H9 (cell line): ENCODE results near the gene PTPN21. TPM values are rescaled to one million over a fixed set of nuclear protein-coding genes. Genes with fewer than 3 reads are reported as not detected.

Experiments used
- DNase-seq: peaks from one replicate; pipeline ENCODE4 v3.0.0-alpha.2; 2017
- H2AFZ ChIP-seq: one replicate; pipeline ENCODE4 v1.6.1; 2013; ENCODE audit warnings: mild to moderate bottlenecking, low read length, control low read depth, moderate library complexity
- H2AK5ac ChIP-seq: 2 replicates; pipeline ENCODE4 v1.6.1; 2013; ENCODE audit warnings: low read length, control low read depth, mixed read lengths; ENCODE audit not compliant: insufficient read length
- H2BK120ac ChIP-seq: one replicate; pipeline ENCODE4 v1.6.1; 2013; ENCODE audit warnings: low read depth, mild to moderate bottlenecking, low read length, control low read depth, inconsistent platforms; ENCODE audit not compliant: poor library complexity, severe bottlenecking
- H2BK12ac ChIP-seq: 2 replicates; pipeline ENCODE4 v1.6.1; 2013; ENCODE audit warnings: low read length, control low read depth, mixed read lengths, low read depth; ENCODE audit not compliant: insufficient read length
- H2BK15ac ChIP-seq: 2 replicates; pipeline ENCODE4 v1.6.1; 2013; ENCODE audit warnings: low read depth, low read length, control low read depth
- H2BK20ac ChIP-seq: one replicate; pipeline ENCODE4 v1.6.1; 2013; ENCODE audit warnings: low read depth, mild to moderate bottlenecking, low read length, control low read depth, inconsistent platforms; ENCODE audit not compliant: poor library complexity, severe bottlenecking
- H2BK5ac ChIP-seq: 2 replicates; pipeline ENCODE4 v1.6.1; 2013; ENCODE audit warnings: low read length, control low read depth, mixed read lengths; ENCODE audit not compliant: insufficient read length
- H3K14ac ChIP-seq: 2 replicates; pipeline ENCODE4 v1.6.1; 2013; ENCODE audit warnings: low read length, control low read depth; ENCODE audit not compliant: insufficient read depth
- H3K18ac ChIP-seq: 2 replicates; pipeline ENCODE4 v1.6.1; 2013; ENCODE audit warnings: low read depth, mild to moderate bottlenecking, mixed read lengths, low read length, control low read depth; ENCODE audit not compliant: insufficient read length
- H3K23ac ChIP-seq: 2 replicates; pipeline ENCODE4 v1.6.1; 2013; ENCODE audit warnings: low read length, control low read depth, mixed read lengths, low read depth; ENCODE audit not compliant: insufficient read length
- H3K23me2 ChIP-seq: 2 replicates; pipeline ENCODE4 v1.6.1; 2013; ENCODE audit warnings: low read depth, mild to moderate bottlenecking, mixed read lengths, low read length, control low read depth; ENCODE audit not compliant: insufficient read length, poor library complexity, severe bottlenecking
- H3K27ac ChIP-seq: 2 replicates; pipeline ENCODE4 v1.5.1; 2013; ENCODE audit warnings: low read length, control low read depth, mixed read lengths, low read depth; ENCODE audit not compliant: insufficient read length
- H3K27me3 ChIP-seq: 2 replicates; pipeline ENCODE4 v1.6.1; 2013; ENCODE audit warnings: low read length, control low read depth, inconsistent platforms; ENCODE audit not compliant: insufficient read depth
- H3K4ac ChIP-seq: 2 replicates; pipeline ENCODE4 v1.6.1; 2013; ENCODE audit warnings: low read depth, mild to moderate bottlenecking, control low read depth, inconsistent platforms, low read length, moderate library complexity
- H3K4me1 ChIP-seq: 2 replicates; pipeline ENCODE4 v1.6.1; 2013; ENCODE audit warnings: low read length, control low read depth, inconsistent platforms; ENCODE audit not compliant: insufficient read depth
- H3K4me2 ChIP-seq: 2 replicates; pipeline ENCODE4 v1.6.1; 2013; ENCODE audit warnings: low read length, control low read depth, mixed read lengths; ENCODE audit not compliant: insufficient read length, insufficient read depth
- H3K56ac ChIP-seq: 2 replicates; pipeline ENCODE4 v1.6.1; 2013; ENCODE audit warnings: low read depth, mild to moderate bottlenecking, mixed read lengths, low read length, control low read depth; ENCODE audit not compliant: insufficient read length
- H3K79me1 ChIP-seq: 2 replicates; pipeline ENCODE4 v1.6.1; 2013; ENCODE audit warnings: low read depth, mild to moderate bottlenecking, moderate library complexity, low read length, control low read depth, inconsistent platforms; ENCODE audit not compliant: insufficient read depth, poor library complexity, severe bottlenecking
- H3K79me2 ChIP-seq: 2 replicates; pipeline ENCODE4 v1.6.1; 2013; ENCODE audit warnings: low read length, control low read depth, inconsistent platforms; ENCODE audit not compliant: insufficient read depth
- H3K9ac ChIP-seq: 2 replicates; pipeline ENCODE4 v1.6.1; 2013; ENCODE audit warnings: low read length, control low read depth, mixed read lengths; ENCODE audit not compliant: insufficient read length; ENCODE audit errors: extremely low read depth
- H3K9me3 ChIP-seq: one replicate; pipeline ENCODE4 v1.6.1; 2013; ENCODE audit warnings: low read depth, low read length, inconsistent platforms; ENCODE audit not compliant: control insufficient read depth
- H3T11ph ChIP-seq: one replicate; pipeline ENCODE4 v1.6.1; 2013; ENCODE audit warnings: mild to moderate bottlenecking, low read length, control low read depth, inconsistent platforms
- H4K20me1 ChIP-seq: one replicate; pipeline ENCODE4 v1.6.1; 2013; ENCODE audit not compliant: control insufficient read depth, insufficient read length, insufficient read depth
- H4K5ac ChIP-seq: 2 replicates; pipeline ENCODE4 v1.6.1; 2013; ENCODE audit warnings: low read depth, mild to moderate bottlenecking, mixed read lengths, low read length, control low read depth; ENCODE audit not compliant: insufficient read length
- H4K8ac ChIP-seq: replicated peaks from 2 replicates; pipeline ENCODE4 v1.6.1; 2013; ENCODE audit warnings: low read length, control low read depth, mixed read lengths, low read depth; ENCODE audit not compliant: insufficient read length
- H4K91ac ChIP-seq: 2 replicates; pipeline ENCODE4 v1.6.1; 2013; ENCODE audit warnings: low read depth, mild to moderate bottlenecking, moderate library complexity, mixed read lengths, low read length, control low read depth; ENCODE audit not compliant: insufficient read length
- H3K27ac Mint-ChIP-seq, 3 experiments: 2 replicates in 2 of 3; 3 replicates in 1 of 3; pipeline ENCODE4 v1.8.0; 2020 to 2021; ENCODE audit warnings: mixed read lengths in 3 of 3, mild to moderate bottlenecking in 1 of 3, moderate library complexity in 1 of 3
- H3K27me3 Mint-ChIP-seq: 2 replicates; pipeline ENCODE4 v1.8.0; 2021; ENCODE audit warnings: low read depth, mild to moderate bottlenecking, moderate library complexity, mixed read lengths
- H3K36me3 Mint-ChIP-seq, 3 experiments: 2 replicates in 2 of 3; 3 replicates in 1 of 3; pipeline ENCODE4 v1.8.0; 2020 to 2021; ENCODE audit warnings: low read depth in 3 of 3, mixed read lengths in 3 of 3; ENCODE audit not compliant: insufficient read depth in 1 of 3
- H3K4me1 Mint-ChIP-seq, 2 experiments: 2 replicates each; pipeline ENCODE4 v1.8.0; 2020; ENCODE audit warnings: mixed read lengths in 2 of 2
- H3K4me3 Mint-ChIP-seq, 2 experiments: 2 replicates in 1 of 2; 3 replicates in 1 of 2; pipeline ENCODE4 v1.8.0; 2020 to 2021; ENCODE audit warnings: mild to moderate bottlenecking in 2 of 2, mixed read lengths in 2 of 2, moderate library complexity in 1 of 2
- H3K9me3 Mint-ChIP-seq, 2 experiments: 2 replicates in 1 of 2; 3 replicates in 1 of 2; pipeline ENCODE4 v1.8.0; 2020; ENCODE audit warnings: mild to moderate bottlenecking in 2 of 2, mixed read lengths in 2 of 2, moderate library complexity in 1 of 2
- CTCF ChIP-seq: fragments of 200-600 bp; sonication (generic); conservative IDR thresholded peaks from 3 replicates; pipeline ENCODE4 v1.8.0; 2021; ENCODE audit warnings: antibody characterized with exemption, mild to moderate bottlenecking
- WGBS: extraction: QIAGEN DNeasy Blood & Tissue Kit; methylation state at CpG from one replicate; pipeline ENCODE4 v1.1.7; 2013; ENCODE audit warnings: missing lambda C conversion rate, low lambda C conversion rate, mixed read lengths; ENCODE audit not compliant: insufficient read length; ENCODE audit errors: extremely low coverage; 5-methylcytosine and 5-hydroxymethylcytosine counted together
- total RNA-seq: library from RNA; stranded (reverse); gene quantifications from 2 replicates; pipeline ENCODE4 v1.2.1, GENCODE V29; 2021

Gene PTPN21
- total RNA-seq, 1 experiment from 2014 or later: 14.3 TPM

GRCh38 chr14:88493392-88494185 lies 61.2 kb downstream of the PTPN21 start:
- Histone ChIP-seq H2BK5ac (no peak overlapping the region), H2BK20ac (no peak overlapping the region), H2AK5ac (no peak overlapping the region), H4K8ac (no peak overlapping the region), H3K4me2 (no peak overlapping the region), H3K56ac (no peak overlapping the region), H3K27me3 (no peaks in the 10 kb centered on the region), H3K79me2 (no peaks in the 10 kb centered on the region), H3K4ac (no peak overlapping the region), H3K9me3 (no peaks in the 10 kb centered on the region), H3K23me2 (no peaks in the 10 kb centered on the region), H3K9ac (no peak overlapping the region), H2BK120ac (no peak overlapping the region), H3K79me1 (no peaks in the 10 kb centered on the region), H3T11ph (no peak overlapping the region), H2AFZ (no peak overlapping the region), H4K20me1 (no peaks in the 10 kb centered on the region), H3K18ac (no peak overlapping the region), H2BK12ac (no peak overlapping the region), H4K5ac (no peak overlapping the region), H2BK15ac (no peak overlapping the region), H3K14ac (no peak overlapping the region), H3K23ac (no peak overlapping the region), H4K91ac (no peak overlapping the region), H3K27ac (no peak overlapping the region), H3K4me1 (no peaks in the 10 kb centered on the region)
- H3K4me1 Mint-ChIP-seq: peaks cover 10 to 12% of the 10 kb centered on the region in 2 experiments
- DNase-seq: no peak
- no peak for TF ChIP-seq CTCF
- H3K9me3 Mint-ChIP-seq: no peaks in the 10 kb centered on the region
- no peak overlapping the region for H3K4me3 Mint-ChIP-seq
- WGBS: no CpG with 5 or more reads among the region's 6 CpGs
- no peaks in the 10 kb centered on the region for H3K27me3 Mint-ChIP-seq
- peak overlapping the region in 2 of 3 experiments; percentile 40 to 76; a peak in 2 of 7 replicates for H3K27ac Mint-ChIP-seq
- peaks cover 4 to 28% (median 24%) of the 10 kb centered on the region in 3 experiments; a peak in 6 of 7 replicates for H3K36me3 Mint-ChIP-seq
